ENCODE data around the gene SLC35F3. TPM values are rescaled to one million over a fixed set of nuclear protein-coding genes. Genes with fewer than 3 reads are reported as not detected.

SLC35F3 gene
- total RNA-seq, 2 donors from 2014 or later: 14.4 to 14.8 TPM

DNA sequence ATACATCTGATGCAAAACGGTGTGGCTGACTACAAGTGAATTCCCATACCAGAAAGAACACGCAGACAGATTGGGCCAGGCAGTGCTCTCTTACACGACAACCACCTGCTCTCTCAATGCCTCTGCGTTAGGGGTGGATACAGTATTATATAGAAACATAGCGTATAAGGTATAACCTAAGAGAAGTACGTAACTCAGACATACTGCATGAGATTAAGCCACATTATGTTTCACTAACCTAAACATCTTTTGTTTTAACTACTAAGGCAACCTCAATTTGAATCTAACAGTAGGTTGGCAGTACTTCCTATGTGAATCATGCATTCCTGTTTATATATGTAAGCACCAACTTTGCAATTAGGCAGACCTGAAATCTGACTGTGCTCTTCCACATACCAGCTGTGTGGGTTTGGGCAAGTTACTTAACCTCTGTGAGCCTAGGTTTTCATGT lies 410.6 kb downstream of the SLC35F3 start:
- TF ChIP-seq, protein P1, sequence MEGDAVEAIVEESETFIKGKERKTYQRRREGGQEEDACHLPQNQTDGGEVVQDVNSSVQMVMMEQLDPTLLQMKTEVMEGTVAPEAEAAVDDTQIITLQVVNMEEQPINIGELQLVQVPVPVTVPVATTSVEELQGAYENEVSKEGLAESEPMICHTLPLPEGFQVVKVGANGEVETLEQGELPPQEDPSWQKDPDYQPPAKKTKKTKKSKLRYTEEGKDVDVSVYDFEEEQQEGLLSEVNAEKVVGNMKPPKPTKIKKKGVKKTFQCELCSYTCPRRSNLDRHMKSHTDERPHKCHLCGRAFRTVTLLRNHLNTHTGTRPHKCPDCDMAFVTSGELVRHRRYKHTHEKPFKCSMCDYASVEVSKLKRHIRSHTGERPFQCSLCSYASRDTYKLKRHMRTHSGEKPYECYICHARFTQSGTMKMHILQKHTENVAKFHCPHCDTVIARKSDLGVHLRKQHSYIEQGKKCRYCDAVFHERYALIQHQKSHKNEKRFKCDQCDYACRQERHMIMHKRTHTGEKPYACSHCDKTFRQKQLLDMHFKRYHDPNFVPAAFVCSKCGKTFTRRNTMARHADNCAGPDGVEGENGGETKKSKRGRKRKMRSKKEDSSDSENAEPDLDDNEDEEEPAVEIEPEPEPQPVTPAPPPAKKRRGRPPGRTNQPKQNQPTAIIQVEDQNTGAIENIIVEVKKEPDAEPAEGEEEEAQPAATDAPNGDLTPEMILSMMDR (conservative IDR thresholded peaks at IDR 0.05): no peak

DNA sequence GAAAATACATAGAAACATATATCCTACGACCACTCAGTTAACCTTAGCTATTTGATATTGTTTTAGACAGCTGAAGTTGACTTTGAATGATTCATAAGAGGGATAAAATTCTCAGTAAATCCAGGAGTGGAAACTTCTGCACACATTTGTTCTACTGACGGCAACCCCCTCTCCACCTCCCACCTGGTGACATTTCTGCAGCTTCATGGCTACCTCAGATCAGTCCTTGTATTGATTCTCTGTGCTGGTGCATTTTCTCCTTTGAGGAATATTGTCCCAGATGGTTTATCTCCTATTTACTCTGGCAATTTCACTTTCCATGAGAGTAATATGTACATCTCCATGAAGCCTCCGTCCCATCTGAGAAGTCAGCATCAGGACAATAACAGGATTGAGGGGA lies 411.1 kb downstream of the SLC35F3 start:
- no peak overlapping the region for H3K27ac Mint-ChIP-seq
- Histone ChIP-seq H3K9me3 (ENCODE audit: control insufficient read depth, low read length) (no peaks in the 10 kb centered on the region), H3K9ac (ENCODE audit: extremely low read depth, low read length, poor library complexity, severe bottlenecking) (no peak overlapping the region), H3K36me3 (ENCODE audit: control insufficient read depth, insufficient read depth, low read length) (peaks cover 4% of the 10 kb centered on the region), H3K27me3 (ENCODE audit: control insufficient read depth, insufficient read depth, low read length, poor library complexity, severe bottlenecking) (no peaks in the 10 kb centered on the region), H3K4me1 (ENCODE audit: control insufficient read depth, insufficient read depth, low read length) (no peaks in the 10 kb centered on the region), H3K27ac (ENCODE audit: low read depth, low read length) (no peak overlapping the region), H3K4me3 (ENCODE audit: low read length) (no peak overlapping the region)
- TF ChIP-seq, protein P1 (conservative IDR thresholded peaks at IDR 0.05): no peak
- no peak overlapping the region for H3K4me3 Mint-ChIP-seq
- no peaks in the 10 kb centered on the region for H3K9me3 Mint-ChIP-seq
- peaks cover 12% of the 10 kb centered on the region for H3K4me1 Mint-ChIP-seq
- no peak for DNase-seq
- peaks cover 24% of the 10 kb centered on the region for H3K36me3 Mint-ChIP-seq (ENCODE audit: low read depth)
- WGBS, 2 experiments (ENCODE audit: insufficient coverage in 1 of 2, insufficient read length in 1 of 2): 95 to 100% methylated on average over 2 of the region's 3 CpGs
- peaks cover 4% of the 10 kb centered on the region for H3K27me3 Mint-ChIP-seq (ENCODE audit: insufficient read depth)

More for the DNA sequence above, 410.6 kb downstream of the SLC35F3 start:
- H3K27ac Mint-ChIP-seq: no peak overlapping the region
- WGBS, 2 experiments (ENCODE audit: insufficient coverage in 1 of 2, insufficient read length in 1 of 2): 86 to 89% methylated on average over 4 to 6 of the region's 6 CpGs
- H3K27me3 ChIP-seq (ENCODE audit: control insufficient read depth, insufficient read depth, low read length, poor library complexity, severe bottlenecking): no peaks in the 10 kb centered on the region
- peaks cover 4% of the 10 kb centered on the region for H3K36me3 ChIP-seq (ENCODE audit: control insufficient read depth, insufficient read depth, low read length)
- H3K4me3 Mint-ChIP-seq: no peak overlapping the region
- H3K27ac ChIP-seq (ENCODE audit: low read depth, low read length): no peak overlapping the region
- H3K4me3 ChIP-seq (ENCODE audit: low read length): no peak overlapping the region
- DNase-seq: no peak
- no peaks in the 10 kb centered on the region for H3K9me3 Mint-ChIP-seq
- H3K4me1 Mint-ChIP-seq: peaks cover 16% of the 10 kb centered on the region
- H3K27me3 Mint-ChIP-seq (ENCODE audit: insufficient read depth): peaks cover 4% of the 10 kb centered on the region
- no peak overlapping the region for H3K9ac ChIP-seq (ENCODE audit: extremely low read depth, low read length, poor library complexity, severe bottlenecking)
- H3K9me3 ChIP-seq (ENCODE audit: control insufficient read depth, low read length): no peaks in the 10 kb centered on the region
- peaks cover 26% of the 10 kb centered on the region for H3K36me3 Mint-ChIP-seq (ENCODE audit: low read depth)
- H3K4me1 ChIP-seq (ENCODE audit: control insufficient read depth, insufficient read depth, low read length): no peaks in the 10 kb centered on the region

DNA sequence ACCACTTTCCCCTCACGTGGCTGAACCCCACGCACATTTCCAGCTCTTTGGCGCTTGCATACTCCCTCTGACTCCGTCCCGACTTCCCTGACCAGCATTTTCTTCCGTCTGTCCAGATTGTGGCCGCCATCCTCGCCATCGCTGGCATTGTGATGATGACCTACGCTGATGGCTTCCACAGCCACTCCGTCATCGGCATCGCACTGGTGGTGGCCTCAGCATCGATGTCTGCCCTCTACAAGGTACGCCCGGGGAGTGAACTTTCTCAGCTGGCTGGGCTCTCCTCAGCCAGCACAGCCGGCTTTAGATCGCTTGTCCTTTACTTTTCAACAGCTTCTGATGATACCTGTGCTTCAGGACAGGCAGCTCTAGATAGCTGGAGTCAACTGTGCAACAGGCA lies 412.0 kb downstream of the SLC35F3 start:
- no peaks in the 10 kb centered on the region for H3K9me3 Mint-ChIP-seq
- DNase-seq: no peak
- Histone ChIP-seq H3K9me3 (ENCODE audit: control insufficient read depth, low read length) (no peaks in the 10 kb centered on the region), H3K9ac (ENCODE audit: extremely low read depth, low read length, poor library complexity, severe bottlenecking) (no peak overlapping the region), H3K27ac (ENCODE audit: low read depth, low read length) (no peak overlapping the region), H3K27me3 (ENCODE audit: control insufficient read depth, insufficient read depth, low read length, poor library complexity, severe bottlenecking) (no peaks in the 10 kb centered on the region), H3K4me1 (ENCODE audit: control insufficient read depth, insufficient read depth, low read length) (no peaks in the 10 kb centered on the region), H3K4me3 (ENCODE audit: low read length) (no peak overlapping the region), H3K36me3 (ENCODE audit: control insufficient read depth, insufficient read depth, low read length) (peaks cover 4% of the 10 kb centered on the region)
- peaks cover 11% of the 10 kb centered on the region for H3K4me1 Mint-ChIP-seq
- H3K4me3 Mint-ChIP-seq: no peak overlapping the region
- TF ChIP-seq, protein P1 (conservative IDR thresholded peaks at IDR 0.05): no peak
- H3K36me3 Mint-ChIP-seq (ENCODE audit: low read depth): peaks cover 15% of the 10 kb centered on the region
- peaks cover 4% of the 10 kb centered on the region for H3K27me3 Mint-ChIP-seq (ENCODE audit: insufficient read depth)
- no peak overlapping the region for H3K27ac Mint-ChIP-seq
- WGBS, 2 experiments (ENCODE audit: insufficient coverage in 1 of 2, insufficient read length in 1 of 2): 95 to 100% methylated on average over 18 of the region's 18 CpGs
